Hematopoietic multipotent progenitor cell treated with erythropoietin and hydrocortisone succinate and interleukin-3 and kit ligand, for 4 days (in vitro differentiated cells): ENCODE data around the gene TLCD3A.
"Not testable (repeated sequence)": the region's sequence is repeated elsewhere in the genome, so short reads cannot be mapped to it uniquely, and the experiment has no call there.

Source experiments
- DNase-seq: peaks from one replicate; pipeline ENCODE4 v3.0.0-alpha.2; 2015

The TLCD3A gene

DNA sequence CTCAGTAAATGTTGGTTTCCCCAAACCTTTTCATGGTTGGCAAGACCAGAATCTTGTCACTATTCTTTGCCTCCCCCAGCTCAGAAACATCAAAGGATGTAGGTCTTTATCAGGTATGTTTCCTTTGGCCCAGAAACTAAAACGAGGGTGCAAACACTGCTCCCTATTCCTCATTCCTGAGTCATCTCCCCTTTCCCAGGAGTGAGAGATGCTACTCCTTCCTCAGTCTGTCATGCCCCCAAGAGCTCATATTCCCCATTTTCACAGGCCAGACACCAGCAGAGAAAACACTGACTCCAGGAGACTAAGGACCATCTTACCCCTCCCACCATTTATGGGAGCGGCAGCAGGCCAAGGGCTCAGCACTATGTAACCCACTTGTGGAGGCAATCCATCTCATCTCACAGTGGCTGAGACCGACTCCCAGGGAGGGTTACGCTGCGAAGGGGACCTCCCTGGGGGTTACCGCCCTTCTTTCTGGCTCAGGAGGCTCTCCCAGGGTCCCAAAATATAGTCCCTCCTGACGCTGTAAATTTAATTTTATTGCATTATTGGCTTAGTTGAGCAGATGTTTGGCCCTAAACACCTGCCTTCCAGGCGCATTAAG is 18.1 kb downstream of the TLCD3A start:
- DNase-seq, result no peak

DNA sequence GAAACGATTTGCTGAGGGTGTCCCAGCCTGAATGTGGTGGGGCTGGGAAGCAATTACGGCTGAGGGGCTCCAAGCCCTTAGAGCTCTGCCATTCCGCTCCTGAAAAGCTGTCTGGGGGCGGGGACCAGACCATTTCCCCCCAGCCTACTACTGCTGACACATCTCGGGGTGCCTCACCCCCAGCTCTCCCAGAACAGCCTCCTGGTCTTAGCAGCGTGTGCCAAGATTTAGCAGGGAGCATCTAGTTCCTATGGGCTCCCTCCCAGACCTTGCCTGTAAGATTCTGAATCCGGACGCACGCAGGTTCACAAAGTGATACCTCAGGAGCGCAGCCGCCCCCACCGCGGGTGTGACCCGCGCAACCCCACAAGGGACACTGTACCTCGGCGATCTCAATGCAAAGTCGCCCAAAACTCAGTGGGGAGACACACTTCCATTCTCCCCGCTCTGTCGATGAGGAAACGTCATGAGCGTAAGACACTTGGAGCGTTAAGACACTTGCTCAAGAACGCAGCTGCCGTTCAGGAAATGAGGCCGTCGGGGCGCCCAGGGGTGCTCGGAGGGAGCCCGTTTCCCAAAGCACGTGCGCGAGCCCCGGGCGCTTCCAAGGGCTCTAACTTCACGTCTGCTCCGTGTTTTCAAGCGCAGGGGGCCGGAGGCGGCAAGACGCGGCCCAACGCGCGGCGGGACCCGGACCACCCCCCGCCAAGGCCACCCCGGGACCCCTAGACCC is 19.0 kb downstream of the TLCD3A start:
- DNase-seq, result peak; percentile 78

- peak; percentile 96 for DNase-seq
Measured at GRCh38 chr17:752002-752619, 19.7 kb downstream of the TLCD3A start, which contains the start of gene GEMIN4. GEMIN4 (minus strand) TSS chr17:752264; CDS start chr17:752142, 122 bp downstream.

DNA sequence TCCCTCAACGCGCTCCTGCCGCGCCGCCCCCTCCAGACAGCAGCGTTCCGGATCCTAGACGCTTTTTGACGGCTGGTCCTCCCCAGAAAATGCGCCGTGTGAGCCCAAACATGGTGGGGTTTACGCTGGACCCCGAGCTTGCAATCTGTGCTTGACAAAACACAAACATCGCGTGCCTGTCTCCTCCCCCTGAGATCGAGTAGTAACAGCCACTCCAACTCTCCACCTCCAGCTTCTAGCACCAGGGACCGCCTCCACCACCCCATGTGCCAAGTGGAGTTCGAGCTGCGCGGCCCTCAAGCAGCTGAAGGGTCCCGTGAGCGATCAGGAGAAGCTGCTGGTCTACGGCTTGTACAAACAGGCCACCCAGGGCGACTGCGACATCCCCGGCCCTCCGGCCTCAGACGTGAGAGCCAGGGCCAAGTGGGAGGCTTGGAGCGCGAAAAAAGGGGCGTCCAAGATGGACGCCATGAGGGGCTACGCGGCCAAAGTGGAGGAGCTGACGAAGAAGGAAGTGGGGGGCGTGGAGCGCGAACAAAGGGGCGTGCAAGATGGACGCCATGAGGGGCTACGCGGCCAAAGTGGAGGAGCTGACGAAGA is 20.3 kb downstream of the TLCD3A start:
- peak; percentile 76 for DNase-seq

DNA sequence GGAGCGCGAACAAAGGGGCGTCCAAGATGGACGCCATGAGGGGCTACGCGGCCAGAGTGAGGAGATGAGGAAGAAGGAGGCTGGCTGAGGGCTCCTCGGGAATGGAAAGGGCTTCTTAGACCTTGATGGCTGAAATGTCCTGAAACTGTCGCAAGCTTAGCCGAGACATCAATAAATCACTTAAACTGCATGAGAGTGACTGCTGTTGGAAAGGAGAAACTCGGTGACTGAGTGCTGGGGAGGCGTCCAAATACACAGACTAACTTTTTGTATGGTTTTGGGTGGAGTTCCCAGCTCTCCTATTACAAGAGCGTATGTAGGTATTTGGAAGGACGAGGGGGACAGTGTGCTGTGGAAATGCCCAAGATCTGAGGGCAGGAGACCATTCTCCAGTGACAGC is 21.0 kb downstream of the TLCD3A start:
- DNase-seq, result no peak

DNA sequence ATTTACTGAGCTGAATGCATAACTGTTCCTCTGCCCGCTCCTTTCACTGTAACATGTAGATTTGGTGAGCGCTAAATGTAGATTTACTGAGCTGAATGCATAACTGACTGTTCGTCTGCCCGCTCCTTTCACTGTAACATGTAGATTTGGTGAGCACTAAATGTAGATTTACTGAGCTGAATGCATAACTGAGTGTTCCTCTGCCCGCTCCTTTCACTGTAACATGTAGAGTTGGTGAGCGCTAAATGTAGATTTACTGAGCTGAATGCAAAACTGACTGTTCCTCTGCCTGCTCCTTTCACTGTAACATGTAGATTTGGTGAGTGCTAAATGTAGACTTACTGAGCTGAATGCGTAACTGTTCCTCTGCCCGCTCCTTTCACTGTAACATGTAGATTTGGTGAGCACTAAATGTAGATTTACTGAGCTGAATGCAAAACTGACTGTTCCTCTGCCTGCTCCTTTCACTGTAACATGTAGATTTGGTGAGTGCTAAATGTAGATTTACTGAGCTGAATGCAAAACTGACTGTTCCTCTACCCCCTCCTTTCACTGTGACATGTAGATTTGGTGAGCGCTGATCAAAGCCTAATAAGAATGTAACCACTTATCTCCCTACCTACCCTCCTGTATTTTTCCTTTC is 23.0 kb downstream of the TLCD3A start:
- DNase-seq, result not testable (repeated sequence)

DNA sequence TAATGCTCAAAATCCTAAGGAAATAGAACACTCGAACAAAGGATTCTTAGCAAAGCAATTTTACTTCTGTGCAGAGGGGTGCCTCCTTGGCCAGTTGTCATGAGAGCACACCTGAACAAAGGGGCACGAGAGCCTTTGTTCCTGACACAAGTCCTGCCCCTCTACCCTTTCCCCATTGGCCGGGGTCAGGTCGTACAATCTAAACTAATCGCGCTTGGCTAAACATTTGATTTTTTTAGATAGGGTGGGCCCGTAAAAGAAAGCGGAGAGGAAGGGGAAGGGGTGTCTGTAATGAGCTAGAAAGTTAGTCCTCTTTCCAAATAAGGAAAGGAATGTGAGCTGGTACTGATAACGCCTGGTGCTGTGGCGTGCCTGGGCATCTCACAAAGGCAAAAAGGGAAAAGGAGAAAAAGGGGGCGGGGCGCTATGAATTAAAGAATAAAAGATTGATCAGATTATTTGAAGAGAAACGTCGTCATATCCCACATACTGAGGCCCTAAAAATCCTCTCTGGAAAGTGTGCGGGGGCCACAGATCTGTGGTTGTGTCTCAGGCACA is 23.7 kb downstream of the TLCD3A start:
- DNase-seq, result not testable (repeated sequence)

DNA sequence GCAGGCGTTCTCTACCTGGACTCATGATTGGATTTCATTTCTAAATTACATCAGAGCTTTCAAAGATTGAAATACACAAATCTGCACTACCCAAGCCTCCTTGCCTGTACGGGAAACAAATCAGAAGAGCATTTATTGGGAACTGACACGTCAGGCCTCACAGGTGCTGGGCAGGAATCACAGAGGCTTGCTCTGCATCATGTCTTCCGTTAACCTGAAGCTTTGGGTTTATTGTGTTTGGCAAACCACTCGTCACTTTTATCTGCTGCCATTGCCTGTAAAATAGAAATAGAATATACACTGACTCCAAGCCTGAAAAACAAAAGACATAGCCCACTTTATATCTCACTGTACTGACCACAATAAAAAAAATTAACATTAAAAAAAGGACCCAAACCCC is 27.6 kb downstream of the TLCD3A start:
- no peak for DNase-seq

GRCh38 chr17:760371-760770 is 28.0 kb downstream of the TLCD3A start:
- DNase-seq, result no peak

DNA sequence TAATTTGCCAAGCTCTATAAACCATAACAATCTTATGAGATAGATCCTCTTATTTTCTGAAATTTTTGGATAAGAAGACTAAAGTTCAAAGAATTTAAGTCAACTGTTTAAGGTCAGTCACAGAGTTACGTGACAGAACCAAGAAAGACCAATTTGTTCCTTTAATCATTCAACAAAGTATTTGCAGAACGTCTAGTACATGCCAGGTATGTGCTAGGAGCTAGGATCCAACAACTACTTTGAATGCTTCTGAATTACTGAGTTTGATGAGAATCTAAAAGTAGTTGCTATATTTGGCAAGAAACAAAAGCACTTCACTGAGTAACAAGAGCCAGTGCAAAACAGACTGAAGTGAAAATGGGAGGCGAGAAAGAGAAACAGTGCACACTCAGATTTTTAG is 34.7 kb downstream of the TLCD3A start:
- no peak for DNase-seq

GRCh38 chr17:773016-773415 is 40.6 kb downstream of the TLCD3A start:
- DNase-seq, result no peak

- DNase-seq, result no peak
Measured at GRCh38 chr17:773467-774312, 41.3 kb downstream of the TLCD3A start.

DNA sequence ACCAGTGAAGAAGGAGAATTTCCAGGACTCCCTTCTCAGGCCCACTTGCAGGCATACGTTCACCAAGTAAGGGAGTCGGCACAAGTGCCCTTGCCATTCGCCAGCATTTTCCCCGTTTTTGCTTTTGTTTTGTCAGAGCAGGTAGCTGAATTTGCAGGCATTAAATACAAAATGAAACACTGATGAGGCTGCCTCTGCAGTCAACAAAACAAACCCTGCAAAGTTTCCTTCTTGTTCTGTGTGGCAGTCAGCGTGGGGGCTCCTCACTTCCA is 41.9 kb downstream of the TLCD3A start:
- no peak for DNase-seq

DNA sequence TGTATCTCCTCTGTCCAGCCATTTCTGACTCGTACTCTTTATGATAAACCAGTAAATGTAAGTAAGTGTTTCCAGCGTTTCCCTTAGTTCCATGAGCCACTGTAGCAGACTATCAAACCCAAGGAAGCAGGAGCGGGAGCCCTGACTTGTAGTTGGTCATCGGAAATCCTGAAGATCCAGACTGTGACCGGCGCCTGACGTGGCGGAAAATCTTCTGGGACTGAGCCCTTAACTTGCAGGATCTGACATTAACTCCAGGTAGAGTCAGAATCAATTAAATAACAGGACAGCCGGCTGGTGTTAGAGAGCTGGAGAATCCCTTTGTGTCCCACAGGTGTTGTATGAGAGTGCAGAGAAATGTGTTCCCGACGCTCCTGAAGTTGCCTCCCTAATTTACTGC is 45.7 kb downstream of the TLCD3A start:
- no peak for DNase-seq

DNA sequence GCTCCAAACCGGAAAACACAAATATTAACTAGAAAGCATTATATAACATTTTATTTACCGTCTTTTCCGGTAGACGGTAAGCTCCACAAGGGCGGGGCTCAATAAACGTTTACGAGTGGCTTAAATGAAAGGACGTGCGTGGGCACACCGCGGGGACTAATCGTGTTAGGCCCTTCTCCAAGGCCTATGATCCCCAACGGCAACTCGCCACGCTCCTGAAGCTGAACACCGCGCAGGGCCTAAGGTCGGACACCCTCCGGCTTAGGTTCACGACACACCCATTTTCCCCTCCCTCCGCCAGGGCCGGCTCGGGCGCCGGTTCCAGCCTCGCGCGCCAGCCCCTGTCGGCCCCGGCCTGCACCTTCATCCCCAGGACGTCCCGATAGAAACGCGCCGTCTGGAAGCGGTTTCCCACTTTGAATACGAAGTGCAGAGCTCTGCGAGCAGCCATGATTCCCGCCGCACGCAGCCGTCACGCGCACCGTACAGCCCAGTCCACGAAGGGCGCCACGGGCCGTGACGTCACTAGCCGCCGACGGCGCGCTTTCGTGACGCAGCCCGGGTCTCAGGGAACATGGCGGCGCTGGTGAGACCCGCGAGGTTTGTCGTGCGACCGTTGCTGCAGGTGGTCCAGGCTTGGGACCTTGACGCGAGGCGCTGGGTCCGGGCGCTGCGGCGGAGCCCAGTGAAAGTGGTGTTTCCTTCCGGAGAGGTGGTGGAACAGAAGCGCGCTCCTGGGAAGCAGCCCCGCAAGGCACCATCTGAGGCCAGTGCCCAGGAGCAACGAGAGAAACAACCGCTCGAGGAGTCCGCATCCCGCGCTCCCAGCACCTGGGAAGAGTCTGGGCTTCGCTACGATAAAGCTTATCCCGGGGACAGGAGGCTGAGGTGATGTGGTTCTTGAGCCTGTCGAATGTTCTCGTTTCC is 49.7 kb downstream of the TLCD3A start, which contains the start of the genes GLOD4 and MRM3:
TSS of gene GLOD4 (minus strand) at position 476 of the 927 bp plus-strand sequence. CDS start at position 451, 25 bp downstream.
TSS of gene MRM3 (plus strand) at position 549 of the 927 bp plus-strand sequence. CDS start at position 575, 26 bp downstream.
- DNase-seq, result peak; percentile 95

GRCh38 chr17:784143-784542 is 51.7 kb downstream of the TLCD3A start:
- DNase-seq, result no peak

DNA sequence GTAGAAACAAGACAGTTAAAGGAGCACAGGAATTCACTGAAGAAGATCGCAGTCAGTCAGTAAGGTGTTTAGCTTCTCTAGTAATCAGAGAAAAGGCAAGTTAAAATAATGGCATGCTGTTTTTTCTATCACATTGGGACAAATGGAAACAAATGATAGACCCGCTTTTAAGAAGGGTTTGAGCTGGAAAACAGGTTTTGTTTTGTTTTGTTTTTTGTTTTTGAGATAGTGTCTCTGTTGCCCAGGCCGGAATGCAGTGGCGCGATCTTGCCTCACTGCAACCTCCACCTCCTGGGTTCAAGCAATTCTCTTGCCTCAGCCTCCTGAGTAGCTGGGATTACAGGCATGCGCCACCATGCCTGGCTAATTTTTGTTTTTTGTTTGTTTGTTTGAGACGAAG is 53.5 kb downstream of the TLCD3A start:
- not testable (repeated sequence) for DNase-seq

DNA sequence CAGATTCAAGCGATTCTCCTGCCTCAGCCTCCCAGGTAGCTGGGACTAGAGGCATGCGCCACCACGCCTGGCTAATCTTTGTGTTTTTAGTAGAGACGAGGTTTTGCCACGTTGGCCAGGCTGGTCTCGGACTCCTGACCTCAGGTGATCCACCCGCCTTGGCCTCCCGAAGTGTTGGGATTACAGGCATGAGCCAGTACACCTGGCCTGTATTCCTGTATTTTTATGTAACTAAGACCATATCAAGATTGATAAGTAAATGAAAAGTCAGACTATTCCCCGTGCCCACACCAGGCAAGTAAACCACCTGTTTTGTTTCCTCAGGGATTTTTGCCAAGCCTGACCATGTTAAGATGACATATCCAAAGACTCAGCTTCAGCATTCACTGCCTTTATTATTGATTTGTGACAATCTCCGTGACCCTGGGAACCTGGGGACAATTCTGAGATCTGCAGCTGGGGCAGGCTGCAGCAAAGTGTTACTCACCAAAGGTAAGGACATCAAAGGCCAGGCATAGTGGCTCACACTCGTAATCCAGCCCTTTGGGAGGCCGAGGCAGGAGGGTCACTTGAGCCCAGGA is 55.3 kb downstream of the TLCD3A start:
- DNase-seq, result no peak

DNA sequence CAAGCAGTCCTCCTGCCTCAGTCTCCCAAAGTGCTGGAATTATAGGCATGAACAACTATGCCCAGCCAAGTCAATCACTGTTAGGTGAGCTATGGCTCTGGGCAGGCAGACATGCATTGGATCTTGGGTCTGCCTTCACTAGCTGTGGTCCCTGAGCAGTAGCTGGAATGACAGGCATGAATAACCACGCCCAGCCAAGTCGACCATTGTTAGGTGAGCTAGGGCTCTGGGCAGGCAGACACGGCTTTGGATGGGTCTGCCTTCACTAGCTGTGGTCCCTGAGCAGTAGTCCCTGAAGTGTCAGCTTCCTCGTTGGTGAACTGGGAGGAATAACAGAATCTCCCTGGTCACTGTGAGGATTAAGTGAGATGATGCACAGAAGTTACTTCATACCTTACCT is 56.2 kb downstream of the TLCD3A start:
- DNase-seq, result no peak

- no peak for DNase-seq
Measured at GRCh38 chr17:789160-789840, 56.9 kb downstream of the TLCD3A start.
